ENCODE data around the gene ACOT6.
"Not testable (repeated sequence)": the region's sequence is repeated elsewhere in the genome, so short reads cannot be mapped to it uniquely, and the experiment has no call there.

DNA sequence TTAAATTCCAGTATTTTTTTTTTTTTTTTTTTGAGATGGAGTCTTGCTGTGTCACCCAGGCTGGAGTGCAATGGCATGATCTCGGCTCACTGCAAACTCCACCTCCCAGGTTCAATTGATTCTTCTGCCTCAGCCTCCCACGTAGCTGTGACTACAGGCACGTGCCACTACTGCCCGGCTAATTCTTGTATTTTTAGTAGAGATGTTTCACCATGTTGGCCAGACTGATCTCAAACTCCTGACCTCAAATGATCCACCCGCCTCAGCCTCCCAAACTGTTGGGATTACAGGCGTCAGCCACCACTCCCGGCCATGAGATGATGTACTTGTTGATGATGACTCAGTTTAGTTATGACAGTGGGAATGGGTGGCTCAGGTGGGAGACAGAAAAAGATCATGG, 38.1 kb upstream of the ACOT6 start:
- TF ChIP-seq POLR2A, POLR2AphosphoS5 (IDR thresholded peaks at IDR 0.05): not testable (repeated sequence)
- TF ChIP-seq, protein P1, sequence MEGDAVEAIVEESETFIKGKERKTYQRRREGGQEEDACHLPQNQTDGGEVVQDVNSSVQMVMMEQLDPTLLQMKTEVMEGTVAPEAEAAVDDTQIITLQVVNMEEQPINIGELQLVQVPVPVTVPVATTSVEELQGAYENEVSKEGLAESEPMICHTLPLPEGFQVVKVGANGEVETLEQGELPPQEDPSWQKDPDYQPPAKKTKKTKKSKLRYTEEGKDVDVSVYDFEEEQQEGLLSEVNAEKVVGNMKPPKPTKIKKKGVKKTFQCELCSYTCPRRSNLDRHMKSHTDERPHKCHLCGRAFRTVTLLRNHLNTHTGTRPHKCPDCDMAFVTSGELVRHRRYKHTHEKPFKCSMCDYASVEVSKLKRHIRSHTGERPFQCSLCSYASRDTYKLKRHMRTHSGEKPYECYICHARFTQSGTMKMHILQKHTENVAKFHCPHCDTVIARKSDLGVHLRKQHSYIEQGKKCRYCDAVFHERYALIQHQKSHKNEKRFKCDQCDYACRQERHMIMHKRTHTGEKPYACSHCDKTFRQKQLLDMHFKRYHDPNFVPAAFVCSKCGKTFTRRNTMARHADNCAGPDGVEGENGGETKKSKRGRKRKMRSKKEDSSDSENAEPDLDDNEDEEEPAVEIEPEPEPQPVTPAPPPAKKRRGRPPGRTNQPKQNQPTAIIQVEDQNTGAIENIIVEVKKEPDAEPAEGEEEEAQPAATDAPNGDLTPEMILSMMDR (IDR thresholded peaks at IDR 0.05), result not testable (repeated sequence)
